ENCODE measurements around the gene COL5A1. TPM values are rescaled to one million over a fixed set of nuclear protein-coding genes. Genes with fewer than 3 reads are reported as not detected.

Gene COL5A1
- total RNA-seq, 4 donors from 2014 or later = 13.3 to 55.0 (median 27.0) TPM

DNA sequence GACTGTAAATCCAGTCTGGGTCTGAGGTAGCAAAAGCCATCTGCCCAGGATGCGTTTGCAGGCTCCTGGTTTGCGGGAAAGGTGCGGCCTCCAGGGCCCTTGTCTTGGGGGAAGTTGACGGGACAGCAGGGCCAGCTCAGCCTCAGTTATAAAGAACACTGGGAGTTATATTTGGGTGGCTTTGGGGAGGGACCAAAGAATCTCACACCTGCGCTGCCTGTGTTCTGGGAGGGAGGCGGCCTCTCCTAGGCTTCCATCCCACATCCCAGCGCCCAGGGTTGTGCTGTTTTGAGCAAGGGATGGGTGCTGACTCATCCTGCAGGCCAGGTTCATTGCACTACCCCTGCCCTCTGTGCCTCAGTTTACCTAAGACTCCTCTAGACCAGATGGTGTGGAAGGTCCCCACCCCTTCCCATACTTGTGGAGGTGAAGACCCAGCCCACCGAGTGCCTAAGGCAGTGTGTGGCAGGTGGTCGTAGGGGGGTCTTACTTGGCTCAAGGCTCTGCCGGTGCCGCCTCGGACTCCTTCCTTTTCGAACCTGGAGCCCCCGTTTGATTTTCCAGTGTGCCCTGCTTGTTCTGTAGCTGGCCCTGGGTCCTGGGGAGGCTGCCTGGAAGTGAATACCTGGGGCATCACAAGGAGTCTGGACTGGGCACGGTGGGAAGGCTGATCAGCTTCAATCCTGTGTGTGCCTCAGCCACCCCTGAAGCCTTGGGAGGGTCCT, 199.7 kb downstream of the COL5A1 start:
- DNase-seq (ENCODE audit: low spot score) = no peak
- no peak for ATAC-seq (ENCODE audit: low FRiP score)
- TF ChIP-seq, protein P1, sequence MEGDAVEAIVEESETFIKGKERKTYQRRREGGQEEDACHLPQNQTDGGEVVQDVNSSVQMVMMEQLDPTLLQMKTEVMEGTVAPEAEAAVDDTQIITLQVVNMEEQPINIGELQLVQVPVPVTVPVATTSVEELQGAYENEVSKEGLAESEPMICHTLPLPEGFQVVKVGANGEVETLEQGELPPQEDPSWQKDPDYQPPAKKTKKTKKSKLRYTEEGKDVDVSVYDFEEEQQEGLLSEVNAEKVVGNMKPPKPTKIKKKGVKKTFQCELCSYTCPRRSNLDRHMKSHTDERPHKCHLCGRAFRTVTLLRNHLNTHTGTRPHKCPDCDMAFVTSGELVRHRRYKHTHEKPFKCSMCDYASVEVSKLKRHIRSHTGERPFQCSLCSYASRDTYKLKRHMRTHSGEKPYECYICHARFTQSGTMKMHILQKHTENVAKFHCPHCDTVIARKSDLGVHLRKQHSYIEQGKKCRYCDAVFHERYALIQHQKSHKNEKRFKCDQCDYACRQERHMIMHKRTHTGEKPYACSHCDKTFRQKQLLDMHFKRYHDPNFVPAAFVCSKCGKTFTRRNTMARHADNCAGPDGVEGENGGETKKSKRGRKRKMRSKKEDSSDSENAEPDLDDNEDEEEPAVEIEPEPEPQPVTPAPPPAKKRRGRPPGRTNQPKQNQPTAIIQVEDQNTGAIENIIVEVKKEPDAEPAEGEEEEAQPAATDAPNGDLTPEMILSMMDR (IDR thresholded peaks at IDR 0.05) = no peak

DNA sequence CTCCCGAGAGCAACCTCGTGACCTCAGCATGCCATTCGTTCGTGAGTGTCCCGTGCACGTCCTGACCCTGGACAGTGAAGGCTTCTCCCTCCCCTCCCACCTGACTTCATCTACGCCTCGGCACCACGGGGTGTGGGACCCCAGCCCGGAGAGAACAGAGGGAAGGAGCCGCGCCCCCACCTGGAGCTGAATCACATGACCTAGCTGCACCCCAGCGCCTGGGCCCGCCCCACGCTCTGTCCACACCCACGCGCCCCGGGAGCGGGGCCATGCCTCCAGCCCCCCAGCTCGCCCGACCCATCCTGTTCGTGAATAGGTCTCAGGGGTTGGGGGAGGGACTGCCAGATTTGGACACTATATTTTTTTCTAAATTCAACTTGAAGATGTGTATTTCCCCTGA, 200.7 kb downstream of the COL5A1 start:
- DNase-seq (ENCODE audit: low spot score) (no peak), ATAC-seq (ENCODE audit: low FRiP score) (no peak)
- TF ChIP-seq, protein P1 (IDR thresholded peaks at IDR 0.05) = no peak

DNA sequence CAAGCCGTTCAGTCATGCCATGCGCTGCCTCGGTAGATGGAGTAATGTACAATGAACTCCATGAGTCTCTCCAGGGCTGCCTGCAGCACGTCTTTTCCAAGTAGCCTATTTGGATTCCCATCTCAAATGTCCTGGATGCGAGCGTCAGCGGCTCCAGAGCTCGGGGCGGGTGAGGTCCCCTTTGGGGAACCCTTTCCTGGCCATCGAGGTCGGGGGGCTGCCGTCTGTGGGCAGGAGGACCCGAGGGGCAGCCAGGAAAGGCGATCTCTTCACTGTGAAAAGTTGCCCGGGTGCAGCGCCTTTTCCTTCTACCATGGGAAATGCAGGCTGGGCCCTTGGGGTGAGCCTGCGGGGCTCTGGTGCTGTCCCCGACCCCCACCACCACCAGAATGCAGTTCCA, 202.1 kb downstream of the COL5A1 start:
- no peak for DNase-seq (ENCODE audit: low spot score)
- ATAC-seq (ENCODE audit: low FRiP score) = no peak
- TF ChIP-seq, protein P1 (IDR thresholded peaks at IDR 0.05) = no peak

DNA sequence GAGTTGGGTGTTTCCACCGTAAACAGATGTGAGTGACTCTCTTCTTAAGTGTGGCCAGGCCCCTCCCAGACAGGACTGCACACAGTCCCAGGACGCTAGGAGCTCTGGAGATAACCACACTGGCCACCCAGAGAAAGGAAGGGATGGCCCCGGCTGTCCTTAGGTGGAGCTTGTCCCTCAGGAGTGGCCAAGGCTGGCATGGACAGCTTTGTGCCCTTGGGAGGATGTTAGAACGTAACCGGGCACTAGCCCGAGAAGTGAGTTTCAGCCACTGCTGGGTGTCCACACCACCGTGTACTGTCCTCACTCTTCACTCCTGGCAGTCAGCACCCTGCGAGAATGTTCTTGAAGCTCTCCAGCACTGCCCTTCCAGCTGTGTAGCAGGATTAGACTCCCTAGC, 203.2 kb downstream of the COL5A1 start:
- no peak for DNase-seq (ENCODE audit: low spot score)
- ATAC-seq (ENCODE audit: low FRiP score) = no peak
- TF ChIP-seq, protein P1 (IDR thresholded peaks at IDR 0.05) = no peak

DNA sequence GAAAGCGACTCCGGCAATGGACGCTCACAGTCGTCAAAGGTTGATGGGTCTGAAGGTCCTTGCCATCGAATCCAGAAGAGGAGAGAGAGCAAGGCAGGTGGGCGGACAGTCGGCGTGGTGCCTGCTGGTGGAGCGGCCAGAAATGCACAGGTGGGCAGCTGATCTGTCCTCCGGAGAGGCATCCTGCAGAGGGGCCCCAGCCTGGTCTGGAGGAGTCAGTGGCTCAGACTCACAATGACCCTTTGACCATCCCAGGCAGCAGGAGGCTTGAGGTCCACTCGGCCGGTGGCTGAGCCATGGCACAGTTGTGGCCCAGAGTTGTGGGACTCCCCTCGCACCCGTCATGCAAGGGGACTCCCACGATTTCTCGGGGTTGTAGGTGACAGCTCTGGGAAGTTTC, 204.6 kb downstream of the COL5A1 start:
- TF ChIP-seq, protein P1 (IDR thresholded peaks at IDR 0.05) = no peak
- ATAC-seq (ENCODE audit: low FRiP score) (no peak), DNase-seq (ENCODE audit: low spot score) (no peak)

DNA sequence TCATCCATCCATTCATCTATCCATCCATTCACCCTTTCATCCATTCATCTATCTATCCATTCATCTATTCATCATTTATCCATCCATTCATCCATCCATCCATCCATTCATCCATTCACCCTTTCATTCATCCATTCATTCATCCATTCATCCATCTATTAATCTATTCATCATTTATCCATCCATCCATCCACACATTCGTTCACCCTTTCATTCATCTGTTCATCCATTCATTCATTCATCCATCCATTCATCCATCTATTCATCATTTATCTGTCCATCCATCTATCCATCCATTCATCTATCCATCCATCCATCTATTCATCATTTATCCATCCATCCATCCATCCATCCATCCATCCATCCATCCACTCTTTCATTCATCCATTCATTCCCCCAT, 205.1 kb downstream of the COL5A1 start:
- no peak for DNase-seq (ENCODE audit: low spot score)
- ATAC-seq (ENCODE audit: low FRiP score) = no peak
- TF ChIP-seq, protein P1 (IDR thresholded peaks at IDR 0.05) = no peak

DNA sequence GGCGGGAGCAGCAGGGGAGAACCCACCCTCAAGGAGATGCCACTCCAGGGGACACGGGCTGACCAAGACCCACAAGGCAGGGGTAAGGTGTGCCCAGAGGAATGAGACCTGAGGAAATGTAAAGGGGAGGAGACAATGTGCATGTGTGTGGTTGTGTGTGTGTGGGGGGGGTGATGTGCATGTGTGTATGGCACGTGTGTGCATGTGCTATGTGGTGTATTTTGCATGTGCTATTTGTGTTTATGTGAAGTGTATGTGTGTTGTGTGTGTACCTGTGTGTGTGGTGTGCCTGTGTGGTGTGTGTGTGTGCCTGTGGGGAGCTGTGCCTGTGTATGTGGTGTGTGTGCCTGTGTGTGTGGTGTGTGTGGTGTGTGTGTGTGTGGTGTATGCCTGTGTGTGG, 205.5 kb downstream of the COL5A1 start:
- ATAC-seq (ENCODE audit: low FRiP score) (no peak), DNase-seq (ENCODE audit: low spot score) (no peak)
- TF ChIP-seq, protein P1 (IDR thresholded peaks at IDR 0.05) = no peak
